HCEC 1CT (cell line): ENCODE data around the gene SSNA1.
A peak's percentile ranks its signal among the peaks of the same experiment; 100 is the strongest.

ENCODE experiments used
- DNase-seq: peaks from one replicate; pipeline ENCODE4 v3.0.0-alpha.2; 2017

The SSNA1 gene

DNA sequence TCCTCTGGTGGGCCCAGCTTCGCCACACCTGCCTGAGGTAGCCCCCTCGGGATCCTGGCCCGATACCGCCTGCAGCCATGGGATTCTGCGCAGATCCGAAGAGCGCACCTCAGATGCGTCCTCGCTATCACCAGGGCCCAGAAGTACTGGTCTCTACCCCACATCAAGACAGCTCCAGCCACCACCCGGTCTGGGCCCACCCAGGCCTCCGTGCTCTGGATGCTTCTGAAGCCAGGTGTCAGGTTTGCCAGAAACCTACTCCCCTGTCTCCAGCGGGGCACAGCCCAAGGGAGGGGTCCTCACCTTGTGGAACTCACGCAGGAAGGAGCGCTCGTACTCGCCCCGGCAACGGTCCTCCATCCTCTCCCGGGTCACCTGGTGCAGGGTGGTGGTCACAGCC lies 2.6 kb upstream of the SSNA1 start:
- no peak for DNase-seq

DNA sequence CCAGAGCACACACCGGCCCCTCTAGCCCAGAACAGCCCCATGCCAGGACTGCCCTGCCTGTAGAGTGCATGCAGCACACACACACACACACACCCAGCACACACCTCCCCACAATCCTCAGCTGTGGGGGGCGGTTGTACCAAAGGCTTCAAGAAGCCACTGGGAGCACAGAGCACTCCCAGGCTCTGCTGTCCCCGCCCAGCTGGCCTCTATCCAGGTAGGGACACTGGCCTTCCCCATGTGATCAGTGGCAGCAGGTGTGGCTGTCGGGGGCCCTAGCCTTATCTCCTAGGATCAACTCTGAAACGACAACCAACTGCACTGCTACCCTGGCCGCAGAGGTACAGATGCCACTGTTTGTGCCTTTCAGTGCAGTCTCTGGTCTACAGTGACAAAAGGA lies 2.1 kb upstream of the SSNA1 start:
- no peak for DNase-seq

DNA sequence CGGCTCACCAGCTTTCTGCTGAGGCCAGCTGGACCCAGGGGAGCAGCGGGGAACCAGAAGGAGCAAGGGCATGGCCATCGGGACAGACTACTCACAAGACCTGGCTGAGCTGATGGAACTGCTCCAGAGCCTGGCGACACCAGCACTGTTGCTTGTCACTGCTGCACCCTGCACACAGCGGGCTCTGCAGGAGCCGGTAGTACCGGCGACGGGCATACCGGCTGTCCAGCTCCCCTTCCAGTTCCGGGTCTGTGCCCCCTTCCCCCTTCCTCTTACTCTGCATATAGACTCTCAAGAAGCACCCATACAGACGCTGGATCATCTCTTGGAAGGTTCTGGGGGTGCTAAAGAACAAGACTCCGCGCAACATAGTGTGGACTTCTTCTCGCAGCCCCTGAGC lies 1.1 kb upstream of the SSNA1 start:
- DNase-seq, result no peak

DNA sequence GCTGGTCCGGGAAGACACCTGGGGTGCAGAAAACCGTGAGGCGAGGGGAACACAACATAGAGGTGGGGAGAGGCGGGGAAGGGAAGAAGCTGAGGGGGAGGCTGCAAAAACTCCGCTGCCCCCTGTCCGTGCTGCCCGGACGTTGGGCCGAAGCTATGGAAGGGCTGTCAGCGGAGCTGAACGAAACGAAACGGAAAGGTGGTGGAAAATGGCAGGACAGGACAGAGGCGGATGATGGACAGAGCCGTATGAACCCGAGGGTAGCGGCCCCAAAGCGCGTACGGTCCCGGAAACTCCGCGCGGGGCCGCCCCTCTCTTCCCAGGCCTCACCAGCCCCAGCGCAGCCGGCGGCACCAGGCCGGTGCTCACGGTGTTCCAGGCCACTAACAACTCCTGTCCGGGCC lies 388 bp upstream of the SSNA1 start:
- DNase-seq, result no peak

DNA sequence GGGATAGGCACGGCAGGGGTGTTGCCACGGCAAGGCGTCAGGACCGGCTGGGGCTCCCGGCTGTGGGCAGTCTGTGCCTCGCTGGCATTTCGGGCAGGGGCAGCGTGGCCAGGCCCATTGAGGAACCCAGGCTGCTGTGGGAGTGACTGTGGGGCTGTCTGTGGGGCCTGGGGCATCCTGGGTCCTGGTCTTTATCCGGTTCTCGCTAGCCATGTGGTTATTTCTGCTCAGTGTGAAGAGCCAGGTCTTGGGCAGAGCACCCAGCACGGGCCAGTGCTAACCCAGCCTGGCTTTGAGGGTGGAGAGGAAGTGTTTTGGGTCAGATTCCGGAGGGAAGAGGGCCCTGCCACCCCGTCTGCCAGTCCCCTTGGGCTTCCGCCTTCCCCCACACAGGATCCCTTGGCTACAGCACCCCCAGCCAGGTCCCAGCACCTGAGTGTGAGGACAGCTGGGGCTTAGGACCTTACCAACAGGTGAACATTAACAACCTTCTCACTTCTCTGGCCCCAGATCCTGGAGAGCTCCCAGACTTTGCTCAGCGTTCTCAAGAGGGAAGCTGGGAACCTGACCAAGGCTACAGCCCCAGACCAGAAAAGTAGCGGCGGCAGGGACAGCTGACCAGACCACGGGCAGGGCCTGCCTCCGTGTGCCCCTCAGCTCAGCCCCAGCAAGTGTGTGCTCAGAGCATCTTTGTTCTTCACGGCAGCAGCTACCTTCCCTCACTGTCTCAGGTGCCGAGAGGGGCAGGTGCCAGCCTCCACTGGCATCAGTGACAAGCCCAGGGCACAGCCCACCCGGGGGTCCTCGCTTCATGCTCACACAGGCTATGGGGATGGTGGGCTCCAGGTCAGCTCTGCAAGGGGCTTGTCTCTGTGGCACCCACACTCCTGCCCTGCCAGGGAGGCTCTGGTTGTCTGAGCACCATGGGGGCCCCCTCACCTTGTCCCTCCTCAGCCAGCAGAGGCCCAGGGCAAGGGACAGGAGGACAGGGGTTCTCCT lies 1.1 kb downstream of the SSNA1 start:
- DNase-seq, result no peak

DNA sequence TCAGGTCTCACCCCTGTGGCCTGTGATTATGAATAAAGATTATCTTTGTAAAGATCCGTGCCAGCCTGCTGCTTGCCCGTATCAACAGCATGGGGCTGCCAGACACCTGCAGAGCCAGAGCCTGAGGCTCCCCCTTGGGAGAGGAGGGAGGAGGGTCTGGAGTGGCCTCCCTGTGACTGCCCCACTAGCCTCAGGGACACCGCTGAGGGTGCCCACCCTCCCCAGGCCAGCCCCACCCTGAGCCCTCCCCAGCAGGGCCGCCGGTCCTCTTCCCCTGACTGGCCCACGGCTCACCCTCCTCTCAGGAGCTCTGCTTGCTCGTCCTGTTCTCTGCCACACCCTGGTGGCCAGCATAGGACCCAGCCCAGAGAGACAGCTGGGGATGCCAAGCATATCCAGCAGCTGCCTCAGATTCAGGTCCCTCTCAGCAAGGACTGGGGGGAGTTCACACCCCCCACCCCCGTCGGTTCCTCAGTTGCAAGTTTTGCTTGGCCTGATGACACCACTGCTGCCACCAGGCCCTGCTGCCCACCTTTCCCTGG lies 1.9 kb downstream of the SSNA1 start:
- DNase-seq, result no peak

DNA sequence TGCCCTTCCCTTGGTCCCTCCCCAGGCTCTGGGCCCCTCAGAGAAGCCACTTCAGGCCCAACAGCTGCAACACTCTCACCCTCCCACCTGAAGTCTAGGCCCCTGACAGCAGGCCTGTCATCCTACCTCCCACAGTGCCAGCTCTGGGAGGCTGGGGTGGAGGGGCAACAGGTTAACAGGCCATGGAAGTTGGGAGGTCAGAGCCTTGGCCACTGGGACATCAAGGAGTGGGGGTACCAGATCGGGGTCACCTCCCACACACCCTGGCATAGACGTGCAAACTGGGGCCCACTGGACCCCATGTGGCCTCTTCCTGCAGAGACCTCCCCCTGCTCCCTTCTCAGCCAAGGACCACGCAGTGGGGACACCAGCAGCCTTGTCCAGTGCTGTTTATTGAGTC lies 2.8 kb downstream of the SSNA1 start:
- DNase-seq, result no peak

DNA sequence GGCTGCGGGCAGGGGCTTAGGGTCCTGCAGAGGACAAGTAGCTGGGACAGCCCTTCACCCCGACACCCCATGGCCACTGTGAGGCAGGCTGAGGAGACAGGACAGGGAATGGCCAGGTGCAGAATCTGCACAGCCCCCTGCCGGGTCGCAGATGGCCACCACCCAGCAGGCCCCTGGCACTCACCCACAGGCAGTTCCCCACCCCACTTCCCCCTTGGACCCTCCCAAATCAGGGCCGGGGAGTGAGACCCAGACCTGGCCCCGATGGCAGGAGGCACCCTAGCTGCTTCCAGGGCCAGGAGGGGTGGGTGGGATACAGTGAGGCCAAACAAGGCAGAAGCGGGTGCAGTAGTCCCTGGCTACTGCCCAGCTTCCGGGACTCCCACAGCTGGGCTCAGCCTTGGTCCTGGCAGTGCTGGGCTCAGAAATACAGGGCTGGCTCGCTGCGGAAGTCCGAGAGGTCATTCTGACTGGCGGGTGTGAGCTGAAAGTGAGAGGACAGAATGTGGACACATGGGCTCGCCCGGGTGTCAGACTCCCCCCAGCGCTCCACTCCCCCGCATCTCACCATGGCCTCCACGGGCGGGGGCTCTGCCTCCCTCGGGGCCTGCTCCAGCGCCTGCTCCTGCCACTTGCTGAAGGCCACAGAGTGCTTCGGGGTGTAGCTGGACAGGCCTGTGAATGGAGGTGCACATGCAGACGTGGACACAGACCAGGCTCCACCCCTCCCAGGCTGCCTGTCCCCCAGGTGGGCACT lies 3.4 kb downstream of the SSNA1 start:
- no peak for DNase-seq

DNA sequence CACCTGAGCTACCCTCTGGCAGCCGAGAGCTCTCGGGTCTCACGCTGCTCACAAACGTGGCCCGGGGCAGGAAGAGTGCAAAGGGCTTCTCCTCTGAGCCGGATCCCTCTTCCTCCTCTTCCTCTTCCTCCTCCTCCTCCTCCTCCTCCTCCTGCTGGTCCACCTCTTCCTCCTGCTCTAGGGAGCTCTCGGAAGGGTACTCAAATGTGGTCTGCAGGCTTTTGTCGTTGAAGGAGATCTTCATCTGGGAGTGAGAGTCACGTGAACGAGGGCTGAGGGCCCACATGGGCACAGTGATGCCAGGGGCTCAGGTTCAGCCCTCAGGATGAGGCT lies 3.9 kb downstream of the SSNA1 start:
- DNase-seq, result no peak

DNA sequence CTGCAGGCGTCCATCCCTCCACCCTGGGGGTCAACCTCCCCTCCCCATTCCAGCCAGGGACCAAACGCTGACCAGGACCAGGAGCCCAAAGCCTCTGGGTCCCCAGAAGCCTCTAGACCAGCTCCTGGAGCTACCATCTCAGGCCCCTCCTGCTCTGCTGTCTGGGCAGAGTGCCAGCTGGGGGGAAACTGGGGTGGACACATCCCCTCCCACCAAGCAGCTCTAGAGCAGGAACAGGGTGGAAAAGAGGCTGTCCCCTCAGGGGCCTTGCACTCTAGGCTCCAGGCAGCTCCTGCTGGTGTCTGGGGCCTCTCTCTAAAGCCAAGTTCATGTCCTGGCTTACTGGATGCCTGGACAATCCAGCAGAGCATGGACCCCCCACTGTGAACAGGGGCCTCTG lies 4.4 kb downstream of the SSNA1 start:
- no peak for DNase-seq

DNA sequence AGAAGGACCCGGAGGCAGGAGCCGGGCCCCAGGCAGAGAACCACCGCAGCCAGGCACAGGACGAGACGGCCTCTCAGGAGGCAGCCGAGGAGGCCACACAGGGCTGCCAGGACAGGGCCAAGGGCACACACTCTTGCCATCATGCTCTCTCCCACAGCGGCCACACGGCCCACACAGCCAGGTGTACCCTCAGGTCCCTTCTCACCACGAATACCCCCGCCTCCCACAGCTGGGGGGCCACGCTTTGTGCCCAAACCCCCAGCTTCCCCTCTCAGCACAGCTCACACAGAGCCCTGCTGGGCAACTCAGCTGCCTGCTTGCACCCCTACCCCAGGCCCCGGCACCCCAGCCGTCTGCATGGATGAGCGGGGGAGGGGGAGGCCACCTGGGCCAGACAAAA lies 5.3 kb downstream of the SSNA1 start:
- DNase-seq, result no peak

DNA sequence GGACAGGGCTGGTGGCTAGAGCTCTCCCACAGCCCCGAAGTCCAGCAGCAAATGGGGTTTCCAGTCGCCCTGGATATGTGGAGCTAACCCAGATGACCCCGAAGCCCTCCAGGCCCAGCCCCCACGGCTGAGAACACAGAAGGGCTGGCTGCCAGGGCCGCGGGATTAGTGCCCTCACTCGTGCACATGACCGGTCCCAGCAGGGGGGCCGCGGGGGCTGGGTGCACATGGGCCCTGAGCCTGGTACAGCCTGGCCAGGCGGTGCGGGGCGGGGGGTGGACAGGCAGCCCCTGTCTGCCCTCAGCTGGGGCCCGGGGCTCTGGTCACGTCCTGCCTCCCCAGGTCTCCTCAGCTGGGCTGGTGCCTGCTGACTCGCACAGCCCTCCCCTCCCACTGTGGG lies 5.9 kb downstream of the SSNA1 start:
- no peak for DNase-seq

DNA sequence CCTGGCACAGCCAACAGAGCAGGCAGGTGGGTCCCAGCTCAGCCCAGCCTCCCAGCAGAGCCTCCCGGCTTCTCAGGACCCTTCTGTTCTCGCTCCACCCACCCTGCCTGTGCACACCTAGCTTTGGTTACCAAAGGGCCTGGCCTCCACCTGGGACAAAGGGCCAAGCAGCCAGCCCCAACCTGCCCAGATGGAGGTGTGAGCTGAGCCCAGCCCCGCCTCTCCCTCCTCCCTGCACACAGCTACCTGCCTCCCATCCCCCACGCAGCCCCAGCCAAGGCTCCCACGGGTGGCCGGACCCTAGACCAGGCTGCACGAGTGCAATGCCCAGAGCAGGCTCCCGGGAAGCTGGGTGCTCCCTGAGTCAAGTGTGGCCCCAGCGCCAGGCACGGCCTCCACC lies 6.4 kb downstream of the SSNA1 start:
- no peak for DNase-seq

DNA sequence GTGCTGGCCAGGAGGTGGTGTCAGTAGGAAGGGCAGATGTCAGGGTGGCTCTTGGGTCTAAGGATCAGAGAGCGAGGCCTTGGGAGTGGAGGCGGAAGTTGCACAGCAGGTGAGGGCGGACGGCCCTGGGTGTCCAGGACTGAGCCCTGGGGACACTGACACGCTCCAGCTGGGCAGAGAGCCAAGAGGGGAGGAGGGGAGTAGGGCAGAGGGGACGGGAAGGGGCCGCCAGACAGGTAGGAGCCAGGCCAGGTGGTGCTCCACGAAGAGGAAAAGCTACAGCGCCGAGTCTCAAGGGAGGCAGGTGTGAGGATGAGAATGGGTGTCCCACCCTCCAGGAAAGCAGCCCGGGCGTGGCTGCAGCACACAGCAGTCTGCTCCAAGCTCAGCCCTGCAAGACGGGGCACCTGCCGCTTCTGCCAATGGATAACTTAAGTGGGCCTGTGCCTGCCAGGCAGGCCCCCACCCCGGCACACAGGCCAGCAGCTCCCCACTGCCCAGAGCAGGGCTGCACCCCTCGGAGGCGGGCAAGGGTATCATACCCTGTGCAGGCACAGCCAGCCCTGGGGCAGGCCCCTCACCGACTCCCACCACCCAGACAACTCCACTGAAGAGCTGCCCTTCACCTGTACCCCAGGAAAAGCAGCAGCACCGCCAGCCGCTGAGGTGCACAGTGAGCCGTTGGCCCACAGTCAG lies 7.2 kb downstream of the SSNA1 start:
- DNase-seq, result no peak

DNA sequence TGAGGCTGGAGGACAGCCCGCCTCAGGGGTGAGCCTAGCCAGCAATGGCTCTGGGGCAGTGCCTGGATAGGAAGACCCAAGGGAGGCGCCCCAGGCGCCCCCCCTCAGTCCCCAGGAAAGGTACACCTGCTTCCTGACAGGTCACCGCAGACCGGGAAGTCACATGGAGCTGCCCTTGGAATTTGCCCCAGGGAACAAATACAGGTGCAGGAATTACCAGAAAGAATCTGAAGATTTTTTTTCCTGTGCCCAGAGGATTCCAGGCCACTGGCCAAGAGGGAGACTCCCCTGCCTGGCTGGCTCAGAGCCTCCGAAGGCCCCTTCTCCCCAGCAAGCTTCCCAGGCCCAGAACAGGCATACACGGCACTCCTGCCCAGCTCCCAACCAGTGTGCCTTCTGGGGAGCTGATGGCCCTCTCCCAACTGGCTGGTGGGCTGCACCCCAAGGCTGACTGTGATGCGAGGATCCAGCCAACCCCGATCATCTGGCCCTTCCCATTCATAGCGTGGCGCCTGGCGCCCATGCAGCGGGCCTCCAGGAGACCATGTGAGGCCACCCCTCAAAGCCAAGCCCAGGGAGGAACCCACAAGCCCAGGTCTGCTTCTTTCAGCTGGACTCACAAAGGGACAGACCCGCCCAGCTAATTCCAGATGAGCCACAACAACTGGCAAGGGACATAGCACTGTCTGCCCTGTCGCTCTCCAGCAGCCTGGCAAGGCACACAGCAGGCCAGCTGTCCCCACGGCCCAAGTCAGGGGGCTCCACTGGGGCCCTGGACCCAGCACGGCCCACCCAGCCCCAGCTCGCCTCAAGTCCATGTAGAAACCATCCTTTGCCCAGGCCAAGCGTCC lies 9.8 kb downstream of the SSNA1 start:
- DNase-seq, result no peak

DNA sequence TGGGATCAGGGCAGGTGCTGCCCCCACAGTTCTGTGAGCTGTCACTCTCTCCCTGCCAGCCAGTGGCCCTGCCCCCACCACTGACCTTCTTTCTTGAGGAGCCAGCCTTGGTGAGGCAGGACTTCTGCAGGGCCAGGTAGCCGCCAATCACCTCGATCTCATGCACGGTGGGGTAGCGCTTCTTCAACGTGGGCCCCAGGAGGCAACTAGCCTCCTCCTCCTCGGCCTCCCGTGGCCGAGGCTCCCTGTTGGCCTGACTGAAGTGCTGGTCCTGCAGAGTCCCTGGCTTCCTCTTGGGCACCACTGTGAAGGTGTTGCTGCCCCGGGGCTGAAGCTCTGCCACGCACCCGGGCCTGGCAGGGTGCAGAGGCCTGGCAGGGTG lies 10.4 kb downstream of the SSNA1 start:
- no peak for DNase-seq

DNA sequence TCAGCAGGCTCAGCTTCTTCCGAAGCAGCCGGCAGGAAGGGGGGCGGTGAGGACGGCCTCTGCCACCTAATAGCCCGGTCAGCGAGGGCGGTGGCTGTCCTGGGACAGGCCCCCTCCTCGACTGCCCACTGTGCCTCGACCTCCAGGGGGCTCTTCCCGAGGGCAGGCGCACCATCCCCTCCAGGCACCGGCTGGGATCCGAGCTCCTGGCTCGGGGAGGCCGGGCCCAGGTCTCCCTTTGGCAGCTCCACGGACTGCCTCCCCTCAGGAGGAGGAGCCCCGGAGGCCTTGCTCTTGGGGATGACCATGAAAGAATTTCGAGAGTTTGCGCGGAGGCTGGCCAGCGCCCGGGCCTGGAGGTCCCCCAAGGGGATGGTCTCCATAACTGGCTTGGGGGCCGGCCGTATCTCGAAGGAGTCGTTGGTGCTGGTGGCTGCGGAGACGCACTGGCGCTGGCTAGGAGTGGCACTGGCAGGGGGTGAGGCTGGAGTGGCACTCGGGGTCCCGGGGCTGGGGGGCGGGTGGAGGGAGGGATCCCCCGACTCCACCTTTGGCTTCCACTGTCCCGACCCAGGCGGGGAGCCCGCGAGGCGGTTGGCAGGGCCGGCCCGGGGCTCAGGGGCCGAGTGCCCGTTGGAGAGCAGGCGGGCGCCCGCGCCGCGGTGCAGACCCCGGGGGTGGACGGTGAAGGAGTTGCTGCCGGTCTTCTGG lies 11.1 kb downstream of the SSNA1 start:
- no peak for DNase-seq

DNA sequence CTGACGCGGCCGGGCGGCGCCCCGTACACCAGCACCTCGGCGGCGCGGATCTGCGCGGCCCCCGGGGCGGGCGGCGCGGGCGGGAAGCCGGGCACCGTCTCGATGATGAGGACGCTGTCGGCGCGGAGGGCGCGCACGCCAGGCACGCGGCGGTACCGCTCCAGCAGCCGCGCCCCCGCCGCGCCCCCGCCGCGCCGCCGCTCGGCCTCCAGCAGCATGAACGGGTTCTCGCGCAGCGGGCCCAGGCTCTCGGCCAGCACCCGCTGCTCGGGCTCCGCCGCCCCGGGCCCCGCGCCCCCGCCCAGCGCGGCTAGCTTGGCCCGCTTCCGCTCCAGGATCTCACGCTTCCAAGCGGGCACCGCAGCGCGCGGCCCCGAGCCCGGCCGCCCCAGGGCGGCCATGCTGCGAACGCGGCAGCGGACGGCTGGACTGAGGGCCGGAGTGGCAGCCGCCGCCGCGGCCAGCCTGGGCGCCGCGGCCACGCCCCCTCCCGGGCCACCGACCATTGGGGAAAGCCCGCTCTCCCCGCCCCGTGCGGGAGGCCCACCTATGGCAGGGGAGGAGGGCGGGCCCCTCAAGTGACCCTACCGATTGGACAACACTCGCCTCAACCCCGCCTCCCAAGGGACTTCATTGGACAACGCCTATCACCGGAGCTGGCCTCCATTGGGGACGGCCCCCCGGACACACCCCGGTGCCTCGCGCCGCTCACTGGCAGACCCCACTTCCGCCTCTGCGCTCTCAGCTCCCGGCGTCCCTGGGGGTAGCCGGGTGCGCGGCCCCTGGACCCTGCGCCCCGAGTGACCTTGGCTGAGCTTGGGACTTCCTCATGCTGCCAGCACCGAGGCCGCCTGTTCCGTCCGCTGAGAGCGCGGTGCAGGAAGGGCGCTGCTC lies 12.1 kb downstream of the SSNA1 start, which contains the start of gene TPRN:
TPRN (minus strand) TSS at position 431 of the 894 bp plus-strand sequence; CDS start at position 401, 30 bp downstream.
- peak; percentile 99 for DNase-seq

DNA sequence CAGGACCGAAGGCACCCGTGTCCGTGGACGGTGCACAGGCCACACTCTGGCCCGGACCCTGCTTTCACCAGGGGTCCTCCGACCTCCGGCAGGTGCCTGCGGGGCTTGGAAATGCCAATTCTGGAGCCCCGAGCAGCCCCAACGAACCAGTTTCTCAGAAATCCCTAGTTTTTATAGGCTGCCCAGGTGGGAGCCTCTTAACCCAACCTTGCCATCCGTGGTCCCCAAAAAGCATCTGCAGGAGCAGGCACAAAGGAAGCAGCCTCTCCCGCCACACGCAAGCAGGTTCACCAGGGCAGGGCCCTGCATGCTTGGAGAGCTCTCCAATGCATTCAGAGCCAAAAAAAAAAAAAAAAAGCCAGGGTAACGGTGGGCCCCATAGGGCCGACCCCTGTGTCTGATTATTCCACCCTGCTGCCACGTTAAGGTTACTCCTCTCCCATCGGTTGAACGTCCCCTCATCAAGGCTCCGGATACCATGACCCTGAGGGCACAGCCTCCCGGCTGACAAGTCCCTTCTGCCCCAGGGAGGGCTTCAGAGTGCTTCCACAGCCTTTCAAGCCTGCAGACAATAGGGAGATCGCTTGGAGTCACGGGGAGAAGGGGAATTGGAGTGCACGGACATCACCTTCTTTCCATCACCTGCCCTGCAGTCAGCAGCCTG lies 12.9 kb downstream of the SSNA1 start:
- DNase-seq, result no peak

DNA sequence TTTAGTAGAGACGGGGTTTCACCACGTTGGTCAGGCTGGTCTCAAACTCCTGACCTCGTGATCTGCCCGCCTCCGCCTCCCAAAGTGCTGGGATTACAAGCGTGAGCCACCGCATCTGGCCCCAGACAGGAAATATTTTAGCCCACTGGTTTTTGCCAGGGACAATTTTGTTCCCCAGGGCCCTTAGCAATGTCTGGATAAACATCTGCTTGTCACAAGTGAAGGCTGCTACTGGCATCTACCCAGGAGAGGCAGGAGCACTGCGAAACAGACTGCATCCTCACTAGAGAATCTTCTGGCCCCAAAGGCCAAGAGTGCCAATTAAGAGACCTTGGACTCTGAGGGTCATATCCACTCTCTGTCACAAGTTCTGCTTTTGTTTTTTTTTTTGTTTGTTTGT lies 14.5 kb downstream of the SSNA1 start:
- DNase-seq, result no peak
